Activated B cell treated with CpG ODN at 0.5 μM for 24 hours (primary cell): ENCODE results near the gene PDE6H. TPM values are rescaled to one million over a fixed set of nuclear protein-coding genes. Genes with fewer than 3 reads are reported as not detected.

Experiments
- ATAC-seq: fragments of 200-7000 bp; cut with Tn5 transposase; one replicate; pipeline ENCODE4 v1.10.0; 2021; ENCODE audit warnings: low read depth, mild to moderate bottlenecking, moderate library complexity
- CTCF ChIA-PET: fragments of 350-600 bp; sonication (Branson Sonifier 250); formaldehyde crosslinking; loops from one replicate; lab custom pipeline; 2021; ENCODE audit warnings: antibody characterized with exemption; lab: Charles Lee
- POLR2A ChIA-PET: fragments of 350-600 bp; sonication (Branson Sonifier 250); formaldehyde crosslinking; loops from one replicate; lab custom pipeline; 2021; ENCODE audit warnings: antibody characterized with exemption; lab: Charles Lee
- DNase-seq: peaks from one replicate; pipeline ENCODE4 v3.0.0; 2022
- H3K27ac Mint-ChIP-seq: one replicate; pipeline ENCODE4 v1.8.0; 2020; ENCODE audit warnings: mixed read lengths
- H3K27me3 Mint-ChIP-seq: one replicate; pipeline ENCODE4 v1.8.0; 2021; ENCODE audit warnings: mixed read lengths
- H3K36me3 Mint-ChIP-seq: one replicate; pipeline ENCODE4 v1.8.0; 2021; ENCODE audit warnings: low read depth, mixed read lengths
- H3K4me1 Mint-ChIP-seq: one replicate; pipeline ENCODE4 v1.8.0; 2021; ENCODE audit warnings: mixed read lengths
- H3K4me3 Mint-ChIP-seq: one replicate; pipeline ENCODE4 v1.8.0; 2020; ENCODE audit warnings: mild to moderate bottlenecking, mixed read lengths
- H3K9me3 Mint-ChIP-seq: one replicate; pipeline ENCODE4 v1.8.0; 2020; ENCODE audit warnings: mixed read lengths
- intact Hi-C: fragments of 100-400 bp; cut with micrococcal nuclease; formaldehyde crosslinking; loops from one replicate; pipeline ENCODE4 v1.15.1; 2024
- total RNA-seq: library from RNA; stranded (reverse); gene quantifications from 2 replicates; pipeline ENCODE4 v1.2.3, GENCODE V29; 2022
- TF ChIP-seq, protein P1 (sequence below): fragments of 200-600 bp; IDR thresholded peaks from one replicate; pipeline ENCODE4 v1.8.0; 2022; ENCODE audit warnings: antibody characterized with exemption, mild to moderate bottlenecking

Gene PDE6H
- total RNA-seq, 1 donor from 2014 or later = not detected

DNA sequence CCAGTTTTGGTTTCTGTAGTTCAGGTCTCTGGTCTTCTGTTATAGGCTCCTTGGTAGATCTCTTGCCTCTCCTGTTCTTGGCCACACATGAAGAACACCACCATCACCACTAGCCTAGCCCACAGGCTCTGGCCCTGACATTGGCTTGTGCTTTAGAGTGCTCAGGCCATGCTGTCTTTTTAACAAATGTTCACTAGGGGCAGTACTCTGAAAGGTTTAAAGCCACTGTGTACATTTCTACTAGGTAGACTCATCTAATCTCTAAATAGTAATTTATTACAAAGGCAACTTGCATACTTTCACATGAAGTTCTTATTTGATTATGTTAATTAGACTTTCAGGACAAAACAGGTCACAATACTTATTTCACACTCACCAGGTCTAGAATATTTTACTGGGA, 38.3 kb downstream of the PDE6H start:
- peaks cover 18% of the 10 kb centered on the region for H3K27me3 Mint-ChIP-seq
- H3K36me3 Mint-ChIP-seq = no peaks in the 10 kb centered on the region
- TF ChIP-seq, protein P1, sequence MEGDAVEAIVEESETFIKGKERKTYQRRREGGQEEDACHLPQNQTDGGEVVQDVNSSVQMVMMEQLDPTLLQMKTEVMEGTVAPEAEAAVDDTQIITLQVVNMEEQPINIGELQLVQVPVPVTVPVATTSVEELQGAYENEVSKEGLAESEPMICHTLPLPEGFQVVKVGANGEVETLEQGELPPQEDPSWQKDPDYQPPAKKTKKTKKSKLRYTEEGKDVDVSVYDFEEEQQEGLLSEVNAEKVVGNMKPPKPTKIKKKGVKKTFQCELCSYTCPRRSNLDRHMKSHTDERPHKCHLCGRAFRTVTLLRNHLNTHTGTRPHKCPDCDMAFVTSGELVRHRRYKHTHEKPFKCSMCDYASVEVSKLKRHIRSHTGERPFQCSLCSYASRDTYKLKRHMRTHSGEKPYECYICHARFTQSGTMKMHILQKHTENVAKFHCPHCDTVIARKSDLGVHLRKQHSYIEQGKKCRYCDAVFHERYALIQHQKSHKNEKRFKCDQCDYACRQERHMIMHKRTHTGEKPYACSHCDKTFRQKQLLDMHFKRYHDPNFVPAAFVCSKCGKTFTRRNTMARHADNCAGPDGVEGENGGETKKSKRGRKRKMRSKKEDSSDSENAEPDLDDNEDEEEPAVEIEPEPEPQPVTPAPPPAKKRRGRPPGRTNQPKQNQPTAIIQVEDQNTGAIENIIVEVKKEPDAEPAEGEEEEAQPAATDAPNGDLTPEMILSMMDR = no peak
- no peak overlapping the region for H3K27ac Mint-ChIP-seq
- no peaks in the 10 kb centered on the region for H3K9me3 Mint-ChIP-seq
- ATAC-seq (no peak), DNase-seq (no peak)
- H3K4me3 Mint-ChIP-seq = no peak overlapping the region
- H3K4me1 Mint-ChIP-seq = no peaks in the 10 kb centered on the region
- intact Hi-C loops = no loop called here
- ChIA-PET POLR2A (no interaction called here), CTCF (no interaction called here)

DNA sequence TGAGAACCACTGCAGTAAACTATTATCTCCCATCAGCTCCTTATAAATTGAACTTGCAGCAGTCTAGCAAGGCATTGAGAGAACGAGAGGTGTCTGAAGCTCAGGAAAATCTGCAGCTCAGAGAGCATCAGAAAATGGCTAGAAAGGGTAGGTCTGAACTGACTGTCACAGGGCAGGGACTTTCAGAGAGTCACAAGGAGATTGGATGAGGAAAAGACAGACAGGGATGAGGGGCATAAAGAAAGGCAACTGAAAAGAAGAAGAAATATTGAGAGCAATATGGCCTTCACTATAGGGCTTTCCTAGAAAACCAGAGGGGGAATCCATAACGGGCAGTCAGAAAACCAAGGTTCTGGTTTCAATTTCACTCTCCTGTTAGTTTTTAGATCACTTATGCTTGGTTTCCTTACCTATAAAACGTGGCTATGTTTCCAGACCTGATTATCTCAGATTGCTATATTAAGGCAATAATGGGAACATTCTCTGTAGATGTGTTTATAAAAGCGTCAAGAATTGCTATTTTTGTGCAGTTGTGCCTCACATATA, 40.9 kb downstream of the PDE6H start:
- POLR2A ChIA-PET = no interaction called here
- ATAC-seq = no peak

DNA sequence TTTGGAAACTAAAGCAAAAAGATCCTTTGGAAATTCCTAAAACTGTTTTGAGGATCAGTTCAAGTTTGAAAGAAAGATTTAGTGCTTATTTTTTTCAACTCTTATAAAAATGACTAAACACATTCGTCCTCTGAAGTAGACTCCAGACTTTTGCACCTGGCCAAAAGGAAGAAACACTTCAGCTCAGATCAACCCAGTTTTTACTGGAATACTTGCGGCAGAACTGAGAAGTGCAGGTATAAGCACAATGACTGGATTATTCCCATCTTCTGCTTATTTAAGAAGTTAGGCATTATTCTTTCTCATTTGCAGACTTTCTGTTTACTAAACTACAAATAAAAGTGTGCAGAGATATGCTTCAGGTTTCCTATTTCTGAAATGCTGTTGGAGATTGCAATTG, 41.9 kb downstream of the PDE6H start:
- Mint-ChIP-seq H3K27me3 (peaks cover 6% of the 10 kb centered on the region), H3K4me1 (no peaks in the 10 kb centered on the region), H3K9me3 (no peaks in the 10 kb centered on the region), H3K36me3 (no peaks in the 10 kb centered on the region), H3K27ac (no peak overlapping the region), H3K4me3 (no peak overlapping the region)
- intact Hi-C loops = no loop called here
- CTCF ChIA-PET = no interaction called here
- DNase-seq (no peak), ATAC-seq (no peak)
- POLR2A ChIA-PET = no interaction called here
- TF ChIP-seq, protein P1 = no peak

More for the DNA sequence above, 40.9 kb downstream of the PDE6H start:
- Mint-ChIP-seq H3K27ac (no peak overlapping the region), H3K36me3 (no peaks in the 10 kb centered on the region), H3K4me1 (no peaks in the 10 kb centered on the region), H3K9me3 (no peaks in the 10 kb centered on the region), H3K27me3 (peaks cover 12% of the 10 kb centered on the region), H3K4me3 (no peak overlapping the region)
- no peak for DNase-seq
- TF ChIP-seq, protein P1 = no peak
- intact Hi-C loops = no loop called here
- CTCF ChIA-PET = no interaction called here

DNA sequence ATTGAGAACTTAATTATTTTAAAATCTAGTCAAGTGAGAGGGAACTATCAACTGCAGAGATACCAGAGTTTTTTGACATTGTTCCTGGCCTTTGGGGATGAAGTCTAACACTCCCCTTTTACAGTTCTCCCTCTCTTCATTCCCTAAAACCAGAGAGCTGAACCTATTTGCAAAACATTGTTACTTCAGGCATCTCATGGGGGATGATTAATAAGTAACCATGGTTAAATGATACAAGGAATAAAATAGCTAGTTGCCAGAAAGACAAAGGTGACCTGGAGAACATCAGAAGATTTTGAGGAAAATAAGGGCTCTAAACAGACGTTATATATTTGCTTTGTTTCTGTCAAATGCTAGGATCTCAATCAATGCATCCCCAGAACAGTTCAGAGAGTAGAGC, 42.3 kb downstream of the PDE6H start:
- CTCF ChIA-PET = no interaction called here

DNA sequence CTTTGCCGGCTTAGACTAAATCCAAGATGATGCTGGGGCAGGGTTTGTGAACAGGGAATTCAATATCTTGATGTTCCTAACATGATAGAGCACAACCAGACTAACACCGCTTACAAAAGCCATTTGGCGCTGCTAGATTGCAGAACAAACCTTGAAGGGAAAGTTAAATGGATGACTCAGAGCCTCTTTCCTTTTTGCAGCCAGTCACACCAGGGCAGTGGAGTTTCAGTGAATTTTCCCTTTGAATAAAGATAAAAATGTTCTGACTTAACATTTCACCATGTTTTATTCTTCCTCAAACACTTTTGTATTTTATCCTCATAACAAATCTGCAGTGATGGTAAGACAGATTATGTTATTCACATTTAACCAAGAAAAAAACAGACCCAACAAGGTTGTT, 47.3 kb downstream of the PDE6H start:
- ATAC-seq (no peak), DNase-seq (no peak)
- Mint-ChIP-seq H3K27me3 (peaks cover 6% of the 10 kb centered on the region), H3K4me1 (no peaks in the 10 kb centered on the region), H3K36me3 (no peaks in the 10 kb centered on the region), H3K9me3 (peaks cover 3% of the 10 kb centered on the region), H3K4me3 (no peak overlapping the region), H3K27ac (no peak overlapping the region)
- ChIA-PET POLR2A (no interaction called here), CTCF (no interaction called here)
- intact Hi-C loops = no loop called here
- TF ChIP-seq, protein P1 = no peak

More for the DNA sequence above, 42.3 kb downstream of the PDE6H start:
- Mint-ChIP-seq H3K36me3 (no peaks in the 10 kb centered on the region), H3K27me3 (peaks cover 6% of the 10 kb centered on the region), H3K9me3 (no peaks in the 10 kb centered on the region), H3K4me3 (no peak overlapping the region), H3K27ac (no peak overlapping the region), H3K4me1 (no peaks in the 10 kb centered on the region)
- no peak for DNase-seq
- POLR2A ChIA-PET = no interaction called here
- intact Hi-C loops = no loop called here
- ATAC-seq = no peak
- TF ChIP-seq, protein P1 = no peak

Other genes starting within 250 kb of the PDE6H start
- gene WBP11, start 169.6 kb upstream of the PDE6H start, total RNA-seq = 86.3 and 89.4 TPM in 2 replicates
- 0.64 and 0.69 TPM in 2 replicates for gene C12orf60, start 169.4 kb upstream of the PDE6H start, total RNA-seq
- not detected in 2 replicates for gene SMCO3, start 158.9 kb upstream of the PDE6H start, total RNA-seq
- gene ART4, start 129.5 kb upstream of the PDE6H start, total RNA-seq = not detected in 2 replicates
- gene MGP, start 87.2 kb upstream of the PDE6H start, total RNA-seq = not detected in 2 replicates
- 3.8 and 5.4 TPM in 2 replicates for gene ERP27, start 34.5 kb upstream of the PDE6H start, total RNA-seq
- 680 and 738 TPM in 2 replicates for gene ARHGDIB, start 11.4 kb upstream of the PDE6H start, total RNA-seq
- not detected in 2 replicates for gene RERG, start 248.4 kb downstream of the PDE6H start, total RNA-seq